GM18858 (cell line): ENCODE measurements around the gene CHPF2.

Experiments used
- ATAC-seq: cut with Tn5 transposase; IDR thresholded peaks from one replicate; pipeline ENCODE4 v1.9.1; 2021; ENCODE audit not compliant: unreplicated experiment

CHPF2 gene

GRCh38 chr7:151232917-151233701 lies 826 bp downstream of the CHPF2 start:
- no peak for ATAC-seq

DNA sequence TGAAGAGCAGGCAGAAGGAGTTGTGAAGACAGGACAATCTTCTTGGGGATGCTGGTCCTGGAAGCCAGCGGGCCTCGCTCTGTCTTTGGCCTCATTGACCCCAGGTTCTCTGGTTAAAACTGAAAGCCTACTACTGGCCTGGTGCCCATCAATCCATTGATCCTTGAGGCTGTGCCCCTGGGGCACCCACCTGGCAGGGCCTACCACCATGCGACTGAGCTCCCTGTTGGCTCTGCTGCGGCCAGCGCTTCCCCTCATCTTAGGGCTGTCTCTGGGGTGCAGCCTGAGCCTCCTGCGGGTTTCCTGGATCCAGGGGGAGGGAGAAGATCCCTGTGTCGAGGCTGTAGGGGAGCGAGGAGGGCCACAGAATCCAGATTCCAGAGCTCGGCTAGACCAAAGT lies 1.5 kb downstream of the CHPF2 start:
- ATAC-seq: no peak

DNA sequence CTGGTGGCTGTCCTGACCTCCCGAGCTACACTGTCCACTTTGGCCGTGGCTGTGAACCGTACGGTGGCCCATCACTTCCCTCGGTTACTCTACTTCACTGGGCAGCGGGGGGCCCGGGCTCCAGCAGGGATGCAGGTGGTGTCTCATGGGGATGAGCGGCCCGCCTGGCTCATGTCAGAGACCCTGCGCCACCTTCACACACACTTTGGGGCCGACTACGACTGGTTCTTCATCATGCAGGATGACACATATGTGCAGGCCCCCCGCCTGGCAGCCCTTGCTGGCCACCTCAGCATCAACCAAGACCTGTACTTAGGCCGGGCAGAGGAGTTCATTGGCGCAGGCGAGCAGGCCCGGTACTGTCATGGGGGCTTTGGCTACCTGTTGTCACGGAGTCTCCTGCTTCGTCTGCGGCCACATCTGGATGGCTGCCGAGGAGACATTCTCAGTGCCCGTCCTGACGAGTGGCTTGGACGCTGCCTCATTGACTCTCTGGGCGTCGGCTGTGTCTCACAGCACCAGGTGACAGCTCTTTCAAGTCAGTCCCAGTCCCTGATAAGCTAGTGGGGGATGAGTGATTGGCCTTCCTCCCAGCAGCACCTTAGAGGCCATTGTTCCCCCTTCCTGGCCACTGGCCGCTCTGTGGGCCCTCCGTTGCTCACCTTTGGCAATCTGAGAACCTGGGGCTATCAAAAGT lies 3.0 kb downstream of the CHPF2 start:
- ATAC-seq: no peak

DNA sequence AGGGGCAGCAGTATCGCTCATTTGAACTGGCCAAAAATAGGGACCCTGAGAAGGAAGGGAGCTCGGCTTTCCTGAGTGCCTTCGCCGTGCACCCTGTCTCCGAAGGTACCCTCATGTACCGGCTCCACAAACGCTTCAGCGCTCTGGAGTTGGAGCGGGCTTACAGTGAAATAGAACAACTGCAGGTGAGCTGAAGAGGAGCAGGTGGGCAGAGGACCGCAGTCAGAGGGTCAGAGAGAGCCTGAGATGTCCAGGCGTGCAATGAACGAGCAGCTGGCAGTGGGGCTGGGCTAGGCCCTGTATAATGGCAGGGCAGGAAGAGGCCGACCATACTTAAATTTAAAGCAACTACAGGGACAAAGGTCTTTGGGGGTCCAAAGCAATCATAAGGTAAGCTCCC lies 4.1 kb downstream of the CHPF2 start:
- ATAC-seq: no peak

GRCh38 chr7:151237244-151238189 lies 5.2 kb downstream of the CHPF2 start:
- ATAC-seq: no peak

- no peak for ATAC-seq
Measured at GRCh38 chr7:151238190-151238810, 6.0 kb downstream of the CHPF2 start.

DNA sequence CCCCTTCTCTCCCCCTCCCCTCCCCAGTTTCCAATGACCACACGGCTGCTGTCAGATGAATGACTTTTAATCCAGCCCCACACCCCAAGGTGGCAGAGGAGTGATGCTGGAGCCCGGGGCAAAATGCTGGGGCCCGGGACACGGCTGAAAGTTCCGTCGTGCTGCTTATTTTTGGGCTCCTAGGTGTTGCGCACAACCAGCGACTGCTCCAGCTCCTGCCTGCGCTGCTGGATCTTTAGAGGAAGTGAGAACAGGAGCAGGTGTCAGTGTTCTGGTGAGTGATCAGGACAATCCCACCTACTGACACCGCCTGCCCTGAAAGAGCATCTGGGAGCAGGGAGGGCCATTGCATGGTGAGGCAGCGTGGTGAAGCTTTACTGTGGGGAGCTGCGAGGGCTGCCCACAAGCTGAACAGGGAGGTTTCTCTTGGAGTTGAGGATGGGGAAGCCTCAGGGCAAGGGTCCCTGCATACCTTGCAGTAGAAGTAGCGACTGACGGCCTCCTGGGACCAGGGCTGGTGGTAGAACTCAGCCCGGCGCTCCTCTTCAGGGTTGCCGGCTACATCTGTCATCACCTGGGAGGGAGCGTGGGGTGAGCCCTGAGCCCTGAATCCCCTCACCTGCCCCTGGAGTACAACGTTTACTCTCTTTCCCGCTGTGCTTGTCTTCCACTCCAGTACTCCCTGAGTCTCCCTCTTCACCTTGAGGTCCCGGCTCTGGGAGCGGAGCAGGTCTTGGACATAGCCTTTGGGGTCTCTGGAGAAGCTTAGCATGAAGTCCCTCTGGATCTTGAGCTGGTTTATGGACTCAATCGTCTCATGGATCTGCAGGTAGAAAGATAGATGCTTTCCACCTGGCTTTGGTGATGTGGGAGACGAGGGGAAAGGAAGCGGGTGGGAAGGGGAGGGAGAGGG lies 6.9 kb downstream of the CHPF2 start:
- ATAC-seq: no peak

GRCh38 chr7:151239837-151240459 lies 7.7 kb downstream of the CHPF2 start:
- no peak for ATAC-seq

DNA sequence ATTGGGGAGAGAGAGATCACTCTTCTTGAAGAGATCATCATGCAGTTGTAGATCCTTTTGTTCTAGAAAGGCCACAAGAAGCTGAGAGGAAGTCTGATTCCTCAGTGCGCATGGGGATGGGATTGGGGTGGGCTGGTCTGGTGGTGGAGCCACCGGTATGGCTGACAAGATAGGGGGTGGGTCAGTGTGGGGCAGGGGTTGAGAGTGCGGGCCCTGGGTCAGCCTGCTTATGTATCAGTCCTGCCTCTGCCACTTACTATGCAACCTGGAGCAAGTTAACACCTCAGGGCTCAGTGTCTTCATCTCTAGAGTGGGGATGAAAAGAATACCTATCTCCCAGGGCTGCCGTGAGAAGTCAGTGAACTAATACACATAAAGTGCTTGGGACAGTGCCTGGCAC lies 8.3 kb downstream of the CHPF2 start:
- no peak for ATAC-seq

- ATAC-seq: no peak
Measured at GRCh38 chr7:151240942-151241754, 8.9 kb downstream of the CHPF2 start.

GRCh38 chr7:151241755-151242096 lies 9.4 kb downstream of the CHPF2 start:
- no peak for ATAC-seq

DNA sequence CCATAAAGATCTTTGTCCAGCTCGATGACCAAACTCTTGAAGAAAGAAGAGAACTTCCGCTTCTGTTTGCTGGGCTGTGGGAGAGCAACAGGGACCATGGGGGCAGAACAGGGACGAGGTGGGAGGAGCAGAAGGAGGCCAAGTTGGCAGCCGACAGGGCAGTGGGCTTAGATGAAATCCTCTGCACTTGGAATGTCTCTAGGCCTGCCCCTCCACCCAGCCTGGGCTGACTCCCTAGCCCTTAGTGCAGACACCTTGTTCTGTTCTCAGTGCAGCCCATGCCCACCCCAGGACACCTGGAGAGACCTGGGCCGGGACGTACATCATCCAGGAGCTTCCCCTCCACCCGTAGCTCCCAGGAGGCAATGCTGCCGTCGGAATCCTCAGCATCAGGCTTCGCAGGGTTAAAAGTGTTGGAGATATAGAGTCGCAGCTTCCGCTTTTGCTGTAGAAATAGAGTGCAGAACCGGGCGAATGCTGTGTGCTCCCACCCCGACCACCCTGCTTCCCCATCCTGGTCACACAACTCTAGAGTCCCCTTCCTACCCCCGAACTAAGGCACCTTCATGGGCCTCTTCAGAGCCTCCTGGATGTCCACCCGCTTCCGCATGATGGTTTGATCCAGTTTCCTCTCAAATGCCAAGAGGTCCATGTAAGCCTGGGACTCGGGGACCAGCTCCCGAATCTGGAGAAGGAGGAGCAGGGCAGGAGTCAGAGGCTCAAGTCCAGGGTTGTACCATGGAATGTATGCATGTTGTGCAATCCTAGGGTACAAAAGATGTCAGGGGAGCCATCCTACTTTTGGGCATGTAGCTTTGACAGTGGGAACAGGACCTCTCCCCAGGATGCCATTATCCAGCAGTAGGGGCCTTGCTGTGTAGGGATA lies 10.1 kb downstream of the CHPF2 start:
- no peak for ATAC-seq

DNA sequence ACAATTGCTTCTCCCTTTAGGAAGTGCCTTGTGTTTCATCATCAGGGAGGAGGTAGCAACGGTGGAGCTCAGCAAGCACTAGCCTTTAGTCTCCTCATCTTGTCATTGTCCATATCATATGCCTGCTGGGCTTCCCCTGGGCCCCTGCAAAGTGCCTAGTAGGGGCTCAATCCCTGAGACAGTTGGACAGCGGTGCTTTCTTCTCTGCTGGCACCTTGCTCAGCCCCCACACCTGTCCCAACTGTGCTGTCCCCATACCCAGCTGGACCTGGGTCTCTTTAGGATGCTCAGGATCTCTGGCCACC lies 10.7 kb downstream of the CHPF2 start:
- no peak for ATAC-seq

DNA sequence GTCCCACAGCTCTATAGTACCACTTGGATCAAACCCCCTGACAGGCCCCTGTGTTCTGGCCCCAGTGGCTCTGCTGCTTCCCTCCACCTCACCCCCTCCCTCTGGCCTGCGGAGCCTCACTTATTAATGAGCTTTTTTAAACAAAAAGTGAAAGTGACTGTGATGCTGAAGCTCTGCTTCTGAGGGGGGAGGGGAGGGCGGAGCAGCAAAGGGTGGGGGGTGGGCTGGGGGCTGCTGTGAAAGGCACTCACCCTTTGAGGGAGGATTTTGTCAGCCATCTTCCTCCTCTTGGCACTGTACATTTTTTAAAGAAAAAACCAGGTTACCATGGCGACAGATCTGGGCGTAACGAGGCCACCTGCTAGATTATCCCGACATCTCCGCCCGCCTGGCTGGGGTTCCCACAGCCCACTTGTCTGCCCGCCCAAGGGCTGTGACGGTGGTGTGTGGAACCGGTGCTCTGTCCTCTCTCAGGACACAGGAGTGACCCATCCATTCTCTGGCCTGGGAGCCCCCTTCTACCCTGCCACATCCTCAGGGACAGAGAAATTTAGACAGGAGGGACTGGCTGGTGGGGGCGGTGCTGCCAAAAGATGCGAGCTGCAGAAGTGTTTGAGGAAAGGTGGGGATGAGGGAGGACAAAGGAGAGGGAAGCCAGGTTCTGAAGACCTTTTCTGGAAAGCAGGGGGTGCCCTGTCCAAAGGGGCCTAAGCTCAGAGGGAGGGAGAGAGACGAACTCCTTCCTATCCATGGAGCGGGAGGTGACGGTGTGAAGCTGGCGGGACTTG lies 11.3 kb downstream of the CHPF2 start:
- no peak for ATAC-seq

GRCh38 chr7:151244196-151244840 lies 12.0 kb downstream of the CHPF2 start:
- no peak for ATAC-seq

DNA sequence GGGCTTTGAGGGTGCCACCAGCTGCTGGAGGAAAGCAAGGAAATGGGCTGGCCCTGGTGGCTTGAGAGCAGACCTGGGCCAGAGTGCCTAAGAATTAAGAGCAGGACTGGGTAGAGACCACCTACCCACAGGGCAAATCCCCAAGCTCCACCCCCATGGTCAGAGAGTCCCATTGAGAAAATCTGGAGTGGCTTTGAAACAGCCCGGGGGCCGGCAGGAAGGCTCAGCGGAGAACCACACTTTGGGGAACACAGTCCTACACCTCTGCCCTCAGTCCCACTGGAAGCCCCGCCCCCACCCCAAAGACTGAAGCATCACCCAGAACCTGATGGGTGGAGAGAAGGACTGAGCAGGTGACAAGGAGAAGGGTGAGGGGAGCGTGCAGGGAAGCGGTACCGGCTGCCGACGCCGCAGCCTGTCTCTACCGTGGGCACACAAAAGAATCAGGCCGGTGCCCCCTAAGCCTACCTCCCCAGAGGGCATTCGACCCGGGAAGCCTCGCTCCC lies 12.6 kb downstream of the CHPF2 start:
- ATAC-seq: no peak
